ENCODE measurements around the gene TRIM49D1.
"Not testable (repeated sequence)": the region's sequence is repeated elsewhere in the genome, so short reads cannot be mapped to it uniquely, and the experiment has no call there.

TRIM49D1 gene
- 0 to 0.07 (median 0) reads per million in 18 experiments for total RNA-seq

- DNase-seq: no peak
Measured at GRCh38 chr11:89922195-89922660, at the start of gene TRIM49D1. TSS of gene TRIM49D1 (minus strand) at chr11:89922245. CDS start at chr11:89917710, 4,535 bp downstream.

GRCh38 chr11:89965737-89966136 lies 43.7 kb upstream of the TRIM49D1 start, which contains the start of gene TRIM64:
TSS of gene TRIM64 (plus strand) at chr11:89966037. CDS start at chr11:89968504, 2,467 bp downstream.
- DNase-seq: not testable (repeated sequence)

DNA sequence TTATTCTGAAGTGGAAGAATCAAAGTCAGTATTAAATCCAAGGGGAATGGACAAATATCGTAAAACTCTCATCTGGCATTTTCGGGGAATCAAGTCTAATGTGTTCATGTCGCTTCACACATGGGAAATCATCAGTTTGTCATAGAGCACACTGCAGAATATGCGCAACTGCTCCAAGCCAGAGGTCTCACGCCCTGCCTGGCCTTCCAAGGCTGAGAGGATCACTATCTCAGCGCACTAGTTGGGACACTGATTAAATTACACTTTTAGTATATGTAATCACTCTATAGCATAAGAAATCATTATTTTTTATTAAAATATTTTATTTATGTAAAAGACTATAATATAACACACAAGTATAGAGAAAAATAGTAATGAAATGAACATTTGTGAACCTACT lies 38.8 kb upstream of the TRIM49D1 start:
- DNase-seq: not testable (repeated sequence)

- DNase-seq: not testable (repeated sequence)
Measured at GRCh38 chr11:89923764-89924163, 1.7 kb upstream of the TRIM49D1 start, which contains the start of gene TRIM49D2. TSS of gene TRIM49D2 (plus strand) at chr11:89924064. CDS start at chr11:89926762, 2,698 bp downstream.

DNA sequence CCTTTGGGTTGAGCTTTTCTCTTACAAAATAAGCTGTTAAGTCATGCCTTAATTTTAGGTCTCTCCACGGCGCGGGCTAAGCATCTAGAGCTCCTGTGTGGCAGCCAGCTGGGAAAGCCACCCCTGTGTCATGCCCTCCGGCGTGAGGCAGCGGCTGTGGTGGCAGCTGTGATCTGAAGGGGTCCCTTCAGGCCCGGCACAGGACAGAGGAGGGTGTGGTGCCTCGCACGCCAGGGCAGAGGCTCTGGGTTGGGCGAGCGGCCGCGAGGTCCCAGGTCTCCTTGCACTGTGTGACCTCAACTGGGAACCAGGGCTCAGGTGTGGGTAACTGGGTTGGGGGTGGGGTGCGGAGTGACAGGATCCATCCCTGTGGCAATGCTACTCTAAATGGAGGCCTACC lies 21.2 kb downstream of the TRIM49D1 start:
- not testable (repeated sequence) for DNase-seq

DNA sequence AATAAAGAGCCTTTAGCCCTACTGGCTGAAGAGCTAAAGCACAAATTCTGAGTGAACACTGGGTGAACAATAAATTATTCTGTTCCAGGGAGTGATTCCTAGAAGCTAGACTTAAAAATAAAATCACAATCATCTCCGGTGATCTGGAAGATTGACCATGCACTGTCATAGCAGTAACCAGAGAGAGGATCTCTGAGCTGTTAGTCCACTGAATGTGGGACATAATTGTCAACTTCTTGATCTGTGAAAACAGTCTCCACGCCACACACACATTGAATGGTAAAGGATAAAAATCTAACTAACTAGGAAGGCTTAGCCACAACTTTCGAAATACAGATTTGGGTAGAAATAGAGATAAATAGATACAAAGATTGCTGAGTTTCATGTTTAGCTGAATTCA lies 28.8 kb downstream of the TRIM49D1 start:
- DNase-seq: not testable (repeated sequence)

DNA sequence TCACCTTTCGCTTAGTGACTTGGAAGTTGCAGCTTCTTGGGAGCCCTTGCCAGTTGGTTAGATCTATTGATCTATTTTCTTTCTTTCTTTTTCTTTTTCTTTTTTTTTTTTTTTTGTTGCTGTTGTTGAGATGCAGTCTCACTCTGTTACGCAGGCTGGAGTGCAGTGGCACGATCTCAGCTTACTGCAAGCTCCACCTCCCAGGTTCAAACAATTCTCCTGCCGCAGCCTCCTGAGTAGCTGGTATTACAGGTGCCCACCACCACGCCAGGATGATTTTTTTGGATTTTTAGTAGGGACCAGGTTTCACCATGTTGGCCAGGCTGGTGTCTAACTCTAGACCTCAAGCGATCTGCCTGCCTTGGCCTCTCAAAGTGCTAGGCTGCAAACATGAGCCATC lies 44.5 kb downstream of the TRIM49D1 start:
- DNase-seq: not testable (repeated sequence)

DNA sequence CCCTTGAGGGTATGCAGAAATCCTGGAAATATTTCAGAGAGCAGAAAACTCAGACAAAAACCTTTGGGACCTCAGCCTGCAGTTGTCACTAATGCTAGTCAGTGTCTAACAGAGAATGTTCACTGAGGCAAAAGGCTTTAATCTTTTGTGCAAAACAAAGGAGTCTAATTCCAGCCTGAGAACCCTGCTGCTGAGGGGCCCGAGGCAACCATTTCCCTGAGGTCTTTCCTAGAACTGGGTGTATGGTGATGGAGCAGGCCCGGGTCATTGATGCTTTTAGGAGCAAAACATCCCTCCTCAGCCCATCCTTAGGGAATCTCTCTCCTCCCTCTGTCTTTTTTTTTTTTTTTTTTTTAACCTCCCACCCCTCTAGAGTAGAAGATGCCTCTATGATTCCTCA lies 49.5 kb downstream of the TRIM49D1 start:
- not testable (repeated sequence) for DNase-seq

- not testable (repeated sequence) for DNase-seq
Measured at GRCh38 chr11:89865223-89865622, 56.8 kb downstream of the TRIM49D1 start.

GRCh38 chr11:89863906-89864704 lies 57.9 kb downstream of the TRIM49D1 start:
- not testable (repeated sequence) for DNase-seq

All from inflammatory macrophage (primary cell).